GM23338 (cell line): Measurements from ENCODE around the gene CRYBG1.

Source experiments
- CTCF ChIP-seq, 2 experiments: fragments of 200-600 bp in 1 of 2; sonication (generic) in 1 of 2; conservative IDR thresholded peaks; 2 replicates each; pipeline versions ENCODE4 v1.5.1 to v1.6.1; 2016 to 2017; ENCODE audit warnings: antibody characterized with exemption in 2 of 2, low read depth in 2 of 2, mild to moderate bottlenecking in 2 of 2, moderate library complexity in 1 of 2
- EZH2 ChIP-seq: fragments of 200-600 bp; sonication (generic); IDR thresholded peaks from one replicate; pipeline ENCODE4 v1.8.0; 2017; ENCODE audit warnings: antibody characterized with exemption, mild to moderate bottlenecking, low read depth; ENCODE audit not compliant: unreplicated experiment
- ZNF331 ChIP-seq: fragments of 250-450 bp; sonication (Bioruptor Pico); IDR thresholded peaks from 2 replicates; pipeline ENCODE4 v1.5.0; 2020; ENCODE audit warnings: low read depth, mild to moderate bottlenecking, moderate library complexity

- TF ChIP-seq CTCF (conservative IDR thresholded peaks at IDR 0.05; ENCODE audit: low read depth in 2 of 2) (no peak), EZH2 (no peak), ZNF331 (CRISPR knock-in tag) (no peak)
Observed at GRCh38 chr6:106557837-106558236, 197.3 kb downstream of the CRYBG1 start.
